Liver (tissue), 9 donors: ENCODE measurements around the gene ATP5PD. TPM values are rescaled to one million over a fixed set of nuclear protein-coding genes. Genes with fewer than 3 reads are reported as not detected.

ENCODE experiments used
- DNase-seq: peaks from one replicate; pipeline ENCODE4 v3.0.0-alpha.2; 2017; ENCODE audit warnings: low spot score
- H3K27ac ChIP-seq, 2 donors: one replicate each; pipeline ENCODE4 v1.7.0; 2013; ENCODE audit warnings: inconsistent platforms in 2 of 2, low read length in 2 of 2, control low read depth in 1 of 2, low read depth in 1 of 2, mild to moderate bottlenecking in 1 of 2
- H3K27me3 ChIP-seq, 4 donors: one replicate each; pipeline versions ENCODE4 v1.6.1 to v1.7.0; 2013; ENCODE audit warnings: low read length in 3 of 4, inconsistent platforms in 1 of 4, mild to moderate bottlenecking in 1 of 4, moderate library complexity in 1 of 4; ENCODE audit not compliant: control insufficient read depth in 4 of 4, insufficient read depth in 4 of 4
- H3K36me3 ChIP-seq, 4 donors: one replicate each; pipeline versions ENCODE4 v1.6.1 to v1.7.0; 2013; ENCODE audit warnings: low read length in 3 of 4, mild to moderate bottlenecking in 3 of 4, low read depth in 1 of 4, moderate library complexity in 1 of 4; ENCODE audit not compliant: control insufficient read depth in 4 of 4, insufficient read depth in 3 of 4
- H3K4me1 ChIP-seq, 4 donors: one replicate each; pipeline versions ENCODE4 v1.6.1 to v1.7.0; 2013; ENCODE audit warnings: low read length in 3 of 4, mild to moderate bottlenecking in 3 of 4, moderate library complexity in 1 of 4; ENCODE audit not compliant: control insufficient read depth in 4 of 4, insufficient read depth in 4 of 4
- H3K4me3 ChIP-seq, 3 donors: one replicate each; pipeline versions ENCODE4 v1.6.1 to v1.7.0; 2013; ENCODE audit warnings: low read length in 3 of 3, control low read depth in 1 of 3, low read depth in 1 of 3, mild to moderate bottlenecking in 1 of 3
- H3K9ac ChIP-seq, 2 donors: one replicate each; pipeline ENCODE4 v1.7.0; 2013; ENCODE audit warnings: low read length in 2 of 2, mild to moderate bottlenecking in 2 of 2, moderate library complexity in 2 of 2, control low read depth in 1 of 2, low read depth in 1 of 2
- H3K9me3 ChIP-seq, 4 donors: one replicate each; pipeline versions ENCODE4 v1.6.1 to v1.7.0; 2013; ENCODE audit warnings: low read length in 3 of 4; ENCODE audit not compliant: control insufficient read depth in 4 of 4
- EGR1 ChIP-seq, 2 donors: IDR thresholded peaks; 2 replicates each; pipeline ENCODE4 v1.6.1; 2016 to 2018; ENCODE audit warnings: antibody characterized with exemption in 2 of 2, low read depth in 2 of 2
- FOXA1 ChIP-seq: IDR thresholded peaks from 2 replicates; pipeline ENCODE4 v1.6.1; 2016; ENCODE audit warnings: antibody characterized with exemption
- FOXA2 ChIP-seq: IDR thresholded peaks from 2 replicates; pipeline ENCODE4 v1.6.1; 2016; ENCODE audit warnings: antibody characterized with exemption
- GABPA ChIP-seq, 2 donors: IDR thresholded peaks in 1 of 2; conservative IDR thresholded peaks in 1 of 2; 2 replicates each; pipeline ENCODE4 v1.6.1; 2016; ENCODE audit warnings: antibody characterized with exemption in 2 of 2, mild to moderate bottlenecking in 1 of 2, moderate library complexity in 1 of 2
- HNF4G ChIP-seq: IDR thresholded peaks from 2 replicates; pipeline ENCODE4 v1.6.1; 2016; ENCODE audit warnings: antibody characterized with exemption
- JUND ChIP-seq, 2 donors: IDR thresholded peaks; 2 replicates each; pipeline ENCODE4 v1.6.1; 2016; ENCODE audit warnings: antibody characterized with exemption in 2 of 2
- NR2F2 ChIP-seq: IDR thresholded peaks from 2 replicates; pipeline ENCODE4 v1.6.1; 2016; ENCODE audit warnings: antibody characterized with exemption
- RAD21 ChIP-seq, 2 donors: IDR thresholded peaks; 2 replicates each; pipeline ENCODE4 v1.6.1; 2016; ENCODE audit warnings: antibody characterized with exemption in 2 of 2, mild to moderate bottlenecking in 2 of 2
- SP1 ChIP-seq: IDR thresholded peaks from 2 replicates; pipeline ENCODE4 v1.6.1; 2018; ENCODE audit warnings: antibody characterized with exemption, mild to moderate bottlenecking
- TAF1 ChIP-seq: conservative IDR thresholded peaks from 2 replicates; pipeline ENCODE4 v1.6.1; 2016; ENCODE audit warnings: antibody characterized with exemption, mild to moderate bottlenecking
- YY1 ChIP-seq: IDR thresholded peaks from 2 replicates; pipeline ENCODE4 v1.6.1; 2016; ENCODE audit warnings: antibody characterized with exemption, mild to moderate bottlenecking
- WGBS: extraction: QIAGEN DNeasy Blood & Tissue Kit; methylation state at CpG from one replicate; pipeline ENCODE4 v1.1.7; 2013; 5-methylcytosine and 5-hydroxymethylcytosine counted together
- polyA plus RNA-seq, 2 donors: library from polyadenylated mRNA; stranded (reverse) in 1 of 2; unstranded in 1 of 2; fragments of 200-250 nt in 1 of 2; fragments of >200 nt in 1 of 2; fragmentation: Nextera tagmentation in 1 of 2; extraction: Ambion mirVana in 1 of 2; gene quantifications; one replicate each; pipeline versions ENCODE4 v1.2.1 to v1.2.3, GENCODE V29; 2013 to 2015
- total RNA-seq, 2 donors: library from RNA; depleted of rRNA; stranded (reverse); fragments of >200 nt; gene quantifications; one replicate each; pipeline ENCODE4 v1.2.3, GENCODE V29; 2014
- TF ChIP-seq, protein P1 (sequence below): IDR thresholded peaks from 2 replicates; pipeline ENCODE4 v1.6.1; 2016; ENCODE audit warnings: antibody characterized with exemption
- TF ChIP-seq, protein P2 (sequence below): IDR thresholded peaks from 2 replicates; pipeline ENCODE4 v1.6.1; 2016; ENCODE audit warnings: antibody characterized with exemption, mild to moderate bottlenecking
- TF ChIP-seq, protein P3 (sequence below): IDR thresholded peaks from 2 replicates; pipeline ENCODE4 v1.6.1; 2016; ENCODE audit warnings: antibody characterized with exemption
- donor health status: healthy.
- donor health status: healthy.
- donor health status: healthy.
- donor health status: healthy.
- donor health status: healthy.

Gene ATP5PD
- total and polyA plus RNA-seq, 4 donors, result 102 to 378 (median 184) TPM

DNA sequence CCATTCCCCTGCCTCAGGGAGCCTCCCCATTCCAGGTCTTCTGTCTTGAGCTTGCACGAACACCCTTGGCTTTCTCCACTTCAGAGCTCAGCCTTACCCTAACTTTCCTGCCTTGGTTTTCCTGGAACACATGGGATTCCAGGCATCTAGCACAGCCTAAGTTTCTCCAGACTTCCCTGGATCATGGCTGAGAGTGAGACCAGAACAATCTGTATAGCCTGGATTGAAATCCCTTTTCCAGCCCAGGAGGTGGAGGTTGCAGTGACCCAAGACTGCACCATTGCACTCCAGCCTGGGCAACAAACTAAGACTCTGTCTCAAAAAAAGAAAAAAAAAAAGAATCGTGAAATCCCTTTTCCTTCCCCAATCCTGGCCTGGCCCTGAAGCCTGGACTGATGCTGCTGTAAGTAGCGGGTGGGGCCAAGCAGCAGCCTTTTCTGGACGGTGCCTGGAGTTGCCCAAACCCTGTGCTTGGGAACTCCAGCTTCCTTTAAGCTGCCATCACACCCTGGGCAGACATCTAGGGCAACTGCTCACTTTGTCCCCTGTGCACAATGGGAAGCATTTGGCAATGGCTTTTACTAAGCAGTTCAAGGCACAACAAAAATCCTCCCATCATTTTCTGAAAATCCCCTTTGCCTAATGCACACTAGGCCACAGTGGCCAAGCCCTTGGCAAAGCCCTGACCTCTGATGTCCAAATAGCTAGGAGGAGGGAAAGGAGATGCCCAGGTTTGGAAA is 29.0 kb upstream of the ATP5PD start:
- TF ChIP-seq YY1 (no peak), SP1 (no peak), GABPA (IDR thresholded peaks at IDR 0.05 in 1 of 2, conservative IDR thresholded peaks at IDR 0.05 in 1 of 2) (no peak), TAF1 (no peak), JUND (IDR thresholded peaks at IDR 0.05) (no peak)
- TF ChIP-seq, protein P1, sequence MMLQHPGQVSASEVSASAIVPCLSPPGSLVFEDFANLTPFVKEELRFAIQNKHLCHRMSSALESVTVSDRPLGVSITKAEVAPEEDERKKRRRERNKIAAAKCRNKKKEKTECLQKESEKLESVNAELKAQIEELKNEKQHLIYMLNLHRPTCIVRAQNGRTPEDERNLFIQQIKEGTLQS, result no peak
- TF ChIP-seq, protein P2, sequence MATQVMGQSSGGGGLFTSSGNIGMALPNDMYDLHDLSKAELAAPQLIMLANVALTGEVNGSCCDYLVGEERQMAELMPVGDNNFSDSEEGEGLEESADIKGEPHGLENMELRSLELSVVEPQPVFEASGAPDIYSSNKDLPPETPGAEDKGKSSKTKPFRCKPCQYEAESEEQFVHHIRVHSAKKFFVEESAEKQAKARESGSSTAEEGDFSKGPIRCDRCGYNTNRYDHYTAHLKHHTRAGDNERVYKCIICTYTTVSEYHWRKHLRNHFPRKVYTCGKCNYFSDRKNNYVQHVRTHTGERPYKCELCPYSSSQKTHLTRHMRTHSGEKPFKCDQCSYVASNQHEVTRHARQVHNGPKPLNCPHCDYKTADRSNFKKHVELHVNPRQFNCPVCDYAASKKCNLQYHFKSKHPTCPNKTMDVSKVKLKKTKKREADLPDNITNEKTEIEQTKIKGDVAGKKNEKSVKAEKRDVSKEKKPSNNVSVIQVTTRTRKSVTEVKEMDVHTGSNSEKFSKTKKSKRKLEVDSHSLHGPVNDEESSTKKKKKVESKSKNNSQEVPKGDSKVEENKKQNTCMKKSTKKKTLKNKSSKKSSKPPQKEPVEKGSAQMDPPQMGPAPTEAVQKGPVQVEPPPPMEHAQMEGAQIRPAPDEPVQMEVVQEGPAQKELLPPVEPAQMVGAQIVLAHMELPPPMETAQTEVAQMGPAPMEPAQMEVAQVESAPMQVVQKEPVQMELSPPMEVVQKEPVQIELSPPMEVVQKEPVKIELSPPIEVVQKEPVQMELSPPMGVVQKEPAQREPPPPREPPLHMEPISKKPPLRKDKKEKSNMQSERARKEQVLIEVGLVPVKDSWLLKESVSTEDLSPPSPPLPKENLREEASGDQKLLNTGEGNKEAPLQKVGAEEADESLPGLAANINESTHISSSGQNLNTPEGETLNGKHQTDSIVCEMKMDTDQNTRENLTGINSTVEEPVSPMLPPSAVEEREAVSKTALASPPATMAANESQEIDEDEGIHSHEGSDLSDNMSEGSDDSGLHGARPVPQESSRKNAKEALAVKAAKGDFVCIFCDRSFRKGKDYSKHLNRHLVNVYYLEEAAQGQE, result no peak
- WGBS, result 76% methylated on average over 4 of the region's 4 CpGs

DNA sequence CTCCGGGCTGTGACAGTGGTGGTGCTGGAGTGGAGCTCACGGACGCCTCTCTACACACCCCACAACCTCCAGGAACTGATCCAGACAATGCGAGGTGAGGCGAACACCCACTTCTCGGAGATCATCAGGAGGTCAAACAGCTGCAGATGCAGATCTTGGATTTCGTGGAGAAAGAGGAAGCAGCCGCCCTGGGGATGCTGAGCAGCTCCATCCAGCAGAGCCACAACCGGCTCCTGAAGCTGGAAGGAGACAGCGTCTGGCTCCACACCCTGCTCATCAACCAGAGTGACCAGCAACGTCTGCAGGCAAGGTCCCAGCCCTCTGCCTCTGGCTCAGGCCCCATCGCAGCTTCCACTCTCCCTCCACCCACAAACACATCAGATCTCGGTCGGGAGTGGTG is 27.8 kb upstream of the ATP5PD start:
- Histone ChIP-seq H3K9ac (no peak overlapping the region), H3K27ac (no peak overlapping the region), H3K4me1 (peaks cover 3 to 44% (median 39%) of the 10 kb centered on the region in 4 donors), H3K36me3 (no peaks in the 10 kb centered on the region), H3K4me3 (no peak overlapping the region), H3K27me3 (no peaks in the 10 kb centered on the region), H3K9me3 (no peaks in the 10 kb centered on the region)
- WGBS, result 86% methylated on average over 14 of the region's 14 CpGs
- TF ChIP-seq FOXA1, result no peak
- no peak for TF ChIP-seq EGR1 (IDR thresholded peaks at IDR 0.05; ENCODE audit: low read depth in 2 of 2)
- TF ChIP-seq, protein P3, sequence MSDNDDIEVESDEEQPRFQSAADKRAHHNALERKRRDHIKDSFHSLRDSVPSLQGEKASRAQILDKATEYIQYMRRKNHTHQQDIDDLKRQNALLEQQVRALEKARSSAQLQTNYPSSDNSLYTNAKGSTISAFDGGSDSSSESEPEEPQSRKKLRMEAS, result no peak
- TF ChIP-seq FOXA2, result no peak
- no peak for TF ChIP-seq SP1
- TF ChIP-seq, protein P2, result no peak
- no peak for TF ChIP-seq HNF4G
- TF ChIP-seq NR2F2, result no peak
- no peak for TF ChIP-seq YY1
- no peak for TF ChIP-seq RAD21 (IDR thresholded peaks at IDR 0.05)
- TF ChIP-seq JUND (IDR thresholded peaks at IDR 0.05), result no peak
- no peak for TF ChIP-seq GABPA (IDR thresholded peaks at IDR 0.05 in 1 of 2, conservative IDR thresholded peaks at IDR 0.05 in 1 of 2)
- no peak for DNase-seq

More for the DNA sequence above, 29.0 kb upstream of the ATP5PD start:
- peaks cover 3 to 47% (median 39%) of the 10 kb centered on the region in 4 donors for H3K4me1 ChIP-seq
- H3K27me3 ChIP-seq, result no peaks in the 10 kb centered on the region
- DNase-seq, result no peak
- H3K9me3 ChIP-seq, result no peaks in the 10 kb centered on the region
- H3K36me3 ChIP-seq, result no peaks in the 10 kb centered on the region
- no peak overlapping the region for H3K4me3 ChIP-seq
- no peak overlapping the region for H3K27ac ChIP-seq
- no peak overlapping the region for H3K9ac ChIP-seq
